T-helper 2 cell treated with Interferon-gamma antibody and Interleukin-4, amounts not matched to agents 5 μg/mL and 100 μg/mL, for 36 hours (primary cell): ENCODE measurements around the gene HORMAD2.
"Not testable (repeated sequence)": the region's sequence is repeated elsewhere in the genome, so short reads cannot be mapped to it uniquely, and the experiment has no call there.

Experiments used
- DNase-seq: peaks from one replicate; pipeline ENCODE4 v3.0.0; 2021; ENCODE audit warnings: low spot score
- H3K27ac Mint-ChIP-seq: one replicate; pipeline ENCODE4 v1.8.0; 2021; ENCODE audit warnings: mild to moderate bottlenecking, mixed read lengths
- H3K27me3 Mint-ChIP-seq: one replicate; pipeline ENCODE4 v1.8.0; 2021; ENCODE audit warnings: low read depth, mixed read lengths
- H3K36me3 Mint-ChIP-seq: one replicate; pipeline ENCODE4 v1.8.0; 2021; ENCODE audit warnings: low read depth, mixed read lengths
- H3K4me1 Mint-ChIP-seq: one replicate; pipeline ENCODE4 v1.8.0; 2021; ENCODE audit warnings: low read depth, mixed read lengths
- H3K4me3 Mint-ChIP-seq: one replicate; pipeline ENCODE4 v1.8.0; 2022; ENCODE audit warnings: mild to moderate bottlenecking, moderate library complexity, mixed read lengths
- H3K9me3 Mint-ChIP-seq: one replicate; pipeline ENCODE4 v1.8.0; 2021; ENCODE audit warnings: mixed read lengths

HORMAD2 gene

DNA sequence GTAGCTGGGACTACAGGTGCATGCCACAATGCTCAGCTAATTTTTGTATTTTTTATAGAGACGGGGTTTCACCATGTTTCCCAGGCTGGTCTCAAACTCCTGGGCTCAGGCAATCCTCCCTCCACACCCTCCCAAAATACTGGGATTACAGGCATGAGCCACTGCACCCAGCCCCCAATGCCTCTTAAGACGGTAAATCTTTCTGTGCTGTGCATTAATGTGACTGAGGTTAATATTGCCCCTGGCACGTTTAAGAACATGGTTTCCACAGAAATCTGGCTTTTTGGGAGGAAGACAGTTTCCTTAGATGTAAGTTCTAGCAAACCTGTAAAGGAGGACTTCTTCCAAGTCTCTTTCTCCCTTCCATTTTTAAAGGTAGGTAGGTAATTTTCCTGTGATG is 6.1 kb upstream of the HORMAD2 start:
- no peak overlapping the region for H3K4me3 Mint-ChIP-seq
- peaks cover 30% of the 10 kb centered on the region for H3K27me3 Mint-ChIP-seq
- no peaks in the 10 kb centered on the region for H3K36me3 Mint-ChIP-seq
- no peaks in the 10 kb centered on the region for H3K9me3 Mint-ChIP-seq
- H3K4me1 Mint-ChIP-seq: peaks cover 12% of the 10 kb centered on the region
- H3K27ac Mint-ChIP-seq: no peak overlapping the region
- DNase-seq: no peak

- peaks cover 12% of the 10 kb centered on the region for H3K4me1 Mint-ChIP-seq
- peaks cover 30% of the 10 kb centered on the region for H3K27me3 Mint-ChIP-seq
- H3K36me3 Mint-ChIP-seq: no peaks in the 10 kb centered on the region
- no peak overlapping the region for H3K27ac Mint-ChIP-seq
- DNase-seq: no peak
- H3K9me3 Mint-ChIP-seq: no peaks in the 10 kb centered on the region
- no peak overlapping the region for H3K4me3 Mint-ChIP-seq
Measured at GRCh38 chr22:30074994-30075393, 5.3 kb upstream of the HORMAD2 start.

- Mint-ChIP-seq H3K27ac (no peak overlapping the region), H3K4me1 (peaks cover 12% of the 10 kb centered on the region), H3K4me3 (no peak overlapping the region), H3K27me3 (peaks cover 21% of the 10 kb centered on the region), H3K36me3 (no peaks in the 10 kb centered on the region), H3K9me3 (no peaks in the 10 kb centered on the region)
- DNase-seq: no peak
Measured at GRCh38 chr22:30077279-30077880, 2.9 kb upstream of the HORMAD2 start.

DNA sequence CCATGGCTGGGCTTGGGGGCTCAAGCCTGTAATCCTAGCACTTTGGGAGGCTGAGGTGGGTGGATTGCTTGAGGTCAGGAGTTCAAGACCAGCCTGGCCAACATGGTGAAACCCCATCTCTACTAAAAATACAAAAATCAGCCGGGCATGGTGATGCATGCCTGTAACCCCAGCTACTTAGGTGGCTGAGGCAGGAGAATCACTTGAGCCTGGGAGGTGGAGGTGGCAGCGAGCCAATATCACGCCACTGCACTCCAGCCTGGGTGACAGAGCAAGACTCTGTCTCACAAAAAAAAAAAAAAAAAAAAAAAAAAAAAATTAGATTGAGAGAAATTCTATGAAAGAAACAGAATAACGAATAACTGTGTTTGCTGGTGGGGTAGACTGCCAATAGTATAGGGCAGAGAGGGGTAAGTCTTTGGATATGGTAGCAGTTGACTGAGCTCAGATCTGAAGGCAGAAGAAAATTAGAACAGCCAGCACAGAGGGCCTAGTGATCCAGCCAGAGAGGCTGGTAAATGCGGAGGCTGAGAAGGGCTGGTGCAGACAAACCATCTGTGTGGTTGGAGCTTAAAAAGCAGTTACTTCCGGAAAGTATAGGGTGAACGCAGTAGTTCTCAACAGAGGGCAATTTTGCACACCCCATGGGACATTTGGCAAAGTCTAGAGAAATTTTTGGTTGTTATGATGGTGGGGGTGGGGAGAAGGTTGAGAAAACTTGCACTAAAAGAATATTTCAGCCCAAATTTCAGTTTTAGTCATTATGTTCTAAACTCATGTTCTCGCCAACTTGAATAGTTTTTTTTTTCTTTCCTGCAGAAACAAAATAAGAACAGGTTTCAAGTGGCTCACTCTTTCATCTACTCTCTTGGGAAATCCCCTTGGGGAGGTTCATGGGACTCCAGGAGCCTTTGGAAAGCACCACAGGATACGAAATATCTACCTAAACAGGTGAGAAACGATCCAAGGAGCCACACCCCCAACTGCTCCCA is 1.6 kb upstream of the HORMAD2 start:
- H3K9me3 Mint-ChIP-seq: no peaks in the 10 kb centered on the region
- peaks cover 19% of the 10 kb centered on the region for H3K27me3 Mint-ChIP-seq
- peak overlapping the region; percentile 65 for H3K4me3 Mint-ChIP-seq
- peak; percentile 26 for DNase-seq
- H3K4me1 Mint-ChIP-seq: peaks cover 12% of the 10 kb centered on the region
- peak overlapping the region; percentile 69 for H3K27ac Mint-ChIP-seq
- H3K36me3 Mint-ChIP-seq: no peaks in the 10 kb centered on the region

- no peak overlapping the region for H3K27ac Mint-ChIP-seq
- H3K4me3 Mint-ChIP-seq: no peak overlapping the region
- H3K27me3 Mint-ChIP-seq: peaks cover 7% of the 10 kb centered on the region
- H3K36me3 Mint-ChIP-seq: no peaks in the 10 kb centered on the region
- no peak for DNase-seq
- H3K9me3 Mint-ChIP-seq: peaks cover 4% of the 10 kb centered on the region
- H3K4me1 Mint-ChIP-seq: peaks cover 12% of the 10 kb centered on the region
Measured at GRCh38 chr22:30080805-30081204, 541 bp downstream of the HORMAD2 start.

- DNase-seq: no peak
- Mint-ChIP-seq H3K4me3 (peak overlapping the region; percentile 22), H3K36me3 (no peaks in the 10 kb centered on the region), H3K4me1 (peaks cover 30% of the 10 kb centered on the region), H3K9me3 (peaks cover 4% of the 10 kb centered on the region), H3K27me3 (no peaks in the 10 kb centered on the region), H3K27ac (no peak overlapping the region)
Measured at GRCh38 chr22:30086496-30086895, 6.2 kb downstream of the HORMAD2 start.

DNA sequence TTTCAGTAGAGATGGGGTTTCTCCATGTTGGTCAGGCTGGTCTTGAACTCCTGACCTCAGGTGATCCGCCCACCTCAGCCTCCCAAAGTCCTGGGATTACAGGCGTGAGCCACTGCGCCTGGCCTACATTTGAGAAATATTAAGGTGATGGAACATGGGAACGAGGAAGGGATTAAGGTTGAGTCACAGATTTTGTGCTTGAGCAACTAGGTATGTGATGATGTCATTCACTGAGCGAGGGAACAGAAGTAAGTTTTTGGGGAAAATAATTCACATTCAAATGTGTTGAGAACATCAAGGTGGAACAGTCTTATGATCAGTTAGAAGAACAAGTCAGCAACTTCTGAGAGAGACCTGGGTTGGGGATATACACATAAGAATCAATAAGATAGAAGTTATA is 6.8 kb downstream of the HORMAD2 start:
- peak overlapping the region; percentile 21 for H3K27ac Mint-ChIP-seq
- not testable (repeated sequence) for H3K9me3 Mint-ChIP-seq, H3K4me3 Mint-ChIP-seq, H3K36me3 Mint-ChIP-seq, H3K27me3 Mint-ChIP-seq, DNase-seq
- H3K4me1 Mint-ChIP-seq: peaks cover 31% of the 10 kb centered on the region

GRCh38 chr22:30087611-30088010 is 7.3 kb downstream of the HORMAD2 start:
- no peak overlapping the region for H3K4me3 Mint-ChIP-seq
- peaks cover 6% of the 10 kb centered on the region for H3K36me3 Mint-ChIP-seq
- no peak for DNase-seq
- no peaks in the 10 kb centered on the region for H3K27me3 Mint-ChIP-seq
- H3K9me3 Mint-ChIP-seq: peaks cover 11% of the 10 kb centered on the region
- H3K27ac Mint-ChIP-seq: peak overlapping the region; percentile 21
- H3K4me1 Mint-ChIP-seq: peaks cover 35% of the 10 kb centered on the region

DNA sequence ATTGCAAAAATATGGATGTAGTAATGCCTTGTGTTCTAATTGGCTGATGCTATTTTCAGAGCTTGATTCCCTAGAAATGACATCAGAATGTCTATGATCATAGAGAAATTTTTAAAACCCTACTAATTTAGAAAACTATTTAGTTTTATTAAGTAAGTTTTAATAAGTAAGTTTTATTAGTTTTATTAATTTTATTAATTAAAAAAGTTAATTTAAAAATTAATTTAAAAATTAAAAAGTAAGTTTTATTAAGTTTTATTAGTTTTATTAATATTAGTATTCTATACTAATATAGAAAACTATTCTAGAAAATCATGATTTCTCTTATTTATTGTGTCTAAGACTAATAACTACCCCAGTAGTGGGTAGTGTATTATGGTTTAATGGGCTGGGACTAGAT is 8.2 kb downstream of the HORMAD2 start:
- Mint-ChIP-seq H3K36me3 (peaks cover 11% of the 10 kb centered on the region), H3K4me1 (peaks cover 35% of the 10 kb centered on the region), H3K4me3 (no peak overlapping the region), H3K27ac (no peak overlapping the region), H3K27me3 (no peaks in the 10 kb centered on the region), H3K9me3 (peaks cover 17% of the 10 kb centered on the region)
- DNase-seq: no peak

GRCh38 chr22:30089655-30089974 is 9.4 kb downstream of the HORMAD2 start:
- Mint-ChIP-seq H3K4me3 (no peak overlapping the region), H3K27ac (no peak overlapping the region), H3K27me3 (no peaks in the 10 kb centered on the region), H3K36me3 (peaks cover 18% of the 10 kb centered on the region), H3K9me3 (peaks cover 20% of the 10 kb centered on the region), H3K4me1 (peaks cover 37% of the 10 kb centered on the region)
- no peak for DNase-seq

DNA sequence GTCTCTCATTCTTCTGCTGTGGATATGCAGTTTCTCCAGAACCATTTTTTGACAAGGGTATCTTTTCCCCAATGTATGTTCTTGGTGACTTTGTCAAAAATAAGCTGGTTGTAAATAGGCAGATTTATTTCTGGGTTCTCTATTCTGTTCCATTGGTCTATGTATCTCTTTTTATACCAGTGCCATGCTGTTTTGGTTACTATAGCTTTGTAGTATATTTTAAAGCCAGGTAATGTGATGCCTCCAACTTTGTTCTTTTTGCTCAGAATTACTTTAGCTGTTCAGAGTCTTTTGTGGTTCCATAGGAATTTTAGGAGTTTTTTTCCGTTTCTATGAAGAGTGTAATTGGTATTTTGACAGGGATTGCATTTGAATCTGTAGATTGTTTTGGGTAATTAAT is 12.4 kb downstream of the HORMAD2 start:
- Mint-ChIP-seq H3K27me3 (no peaks in the 10 kb centered on the region), H3K4me3 (no peak overlapping the region), H3K9me3 (peaks cover 34% of the 10 kb centered on the region), H3K27ac (no peak overlapping the region), H3K4me1 (peaks cover 26% of the 10 kb centered on the region), H3K36me3 (peaks cover 28% of the 10 kb centered on the region)
- no peak for DNase-seq

DNA sequence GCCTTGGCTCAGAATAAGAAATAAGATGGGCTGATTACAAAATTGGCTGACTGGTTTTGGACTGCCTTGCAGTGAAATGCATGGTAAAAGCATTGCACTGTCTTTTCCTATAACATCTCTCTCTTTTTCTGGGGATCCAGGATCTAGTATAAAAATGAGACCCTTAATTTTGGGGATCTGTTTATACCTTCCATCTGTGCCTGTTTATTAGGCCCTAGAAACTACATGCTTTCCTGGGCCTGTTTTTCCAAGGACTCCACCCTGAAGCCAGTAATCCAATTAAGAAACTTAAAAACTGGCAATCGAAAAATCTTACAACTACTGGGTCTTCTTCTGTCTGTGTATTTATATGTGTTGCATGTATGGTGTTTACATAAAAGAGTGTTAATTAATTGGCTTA is 14.5 kb downstream of the HORMAD2 start:
- Mint-ChIP-seq H3K27ac (no peak overlapping the region), H3K36me3 (peaks cover 28% of the 10 kb centered on the region), H3K9me3 (peaks cover 34% of the 10 kb centered on the region), H3K4me3 (no peak overlapping the region), H3K4me1 (peaks cover 22% of the 10 kb centered on the region), H3K27me3 (no peaks in the 10 kb centered on the region)
- DNase-seq: no peak

- Mint-ChIP-seq H3K4me1 (peaks cover 36% of the 10 kb centered on the region), H3K36me3 (peaks cover 36% of the 10 kb centered on the region), H3K27ac (no peak overlapping the region), H3K27me3 (no peaks in the 10 kb centered on the region), H3K9me3 (peaks cover 31% of the 10 kb centered on the region), H3K4me3 (no peak overlapping the region)
- no peak for DNase-seq
Measured at GRCh38 chr22:30097861-30098260, 17.6 kb downstream of the HORMAD2 start.

GRCh38 chr22:30100770-30101169 is 20.5 kb downstream of the HORMAD2 start:
- Mint-ChIP-seq H3K27ac (peak overlapping the region; percentile 89), H3K36me3 (peaks cover 21% of the 10 kb centered on the region), H3K4me1 (peaks cover 50% of the 10 kb centered on the region), H3K4me3 (peak overlapping the region; percentile 66)
- H3K9me3 Mint-ChIP-seq, DNase-seq, H3K27me3 Mint-ChIP-seq: not testable (repeated sequence)
